HG03342 (cell line): ENCODE data around the gene THOC1.

ENCODE experiments used
- ATAC-seq: cut with Tn5 transposase; IDR thresholded peaks from one replicate; pipeline ENCODE4 v1.9.1; 2021; ENCODE audit warnings: mild to moderate bottlenecking, moderate library complexity; ENCODE audit not compliant: unreplicated experiment

Gene THOC1

DNA sequence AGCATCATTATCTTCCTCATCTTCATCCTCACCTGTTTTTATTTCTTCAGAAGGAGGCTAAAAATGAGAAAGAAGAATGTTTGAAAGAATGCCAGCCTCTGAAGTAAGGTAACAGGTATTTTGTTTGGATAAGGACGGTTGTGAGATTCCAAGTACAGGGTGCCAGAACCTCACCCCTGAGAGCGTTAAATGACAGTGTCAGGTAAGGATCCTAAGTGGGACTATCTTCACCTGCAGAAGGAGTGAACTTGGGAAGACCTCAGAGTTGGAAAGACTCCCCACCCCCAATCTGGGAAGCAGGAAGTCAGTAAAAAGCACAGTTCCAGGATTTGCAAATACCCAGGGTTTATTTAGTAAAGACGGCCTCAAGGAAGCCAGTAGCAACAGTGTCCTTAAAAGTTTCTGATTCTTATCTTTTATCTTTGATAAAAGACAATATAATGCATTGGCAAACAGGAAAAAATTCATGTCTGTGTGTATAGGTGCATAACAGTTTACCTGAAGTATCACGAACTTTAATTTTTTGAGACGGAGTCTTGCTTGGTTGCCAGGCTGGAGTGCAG is 52.3 kb downstream of the THOC1 start:
- no peak for ATAC-seq

- ATAC-seq = no peak
Observed at GRCh38 chr18:213966-214365, 53.9 kb downstream of the THOC1 start.

DNA sequence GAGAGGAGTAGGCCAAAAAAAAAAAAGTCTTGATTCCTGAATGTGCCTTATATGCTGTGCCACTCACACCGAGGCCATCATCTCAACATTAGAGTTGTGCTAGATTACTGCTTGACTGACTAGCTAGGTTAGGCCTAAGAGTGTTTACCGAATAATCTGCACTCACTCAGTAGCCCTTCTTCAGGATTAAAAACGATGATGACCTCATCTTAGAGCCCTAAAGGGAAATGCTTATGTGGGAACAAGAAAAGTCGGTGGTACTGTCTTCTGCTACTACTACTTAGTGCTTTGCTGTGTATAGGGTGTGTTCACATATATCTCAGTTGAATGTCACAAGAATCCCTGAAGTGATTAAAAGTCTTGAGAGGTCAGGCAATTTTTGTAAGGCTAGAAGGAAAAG is 54.3 kb downstream of the THOC1 start:
- no peak for ATAC-seq

DNA sequence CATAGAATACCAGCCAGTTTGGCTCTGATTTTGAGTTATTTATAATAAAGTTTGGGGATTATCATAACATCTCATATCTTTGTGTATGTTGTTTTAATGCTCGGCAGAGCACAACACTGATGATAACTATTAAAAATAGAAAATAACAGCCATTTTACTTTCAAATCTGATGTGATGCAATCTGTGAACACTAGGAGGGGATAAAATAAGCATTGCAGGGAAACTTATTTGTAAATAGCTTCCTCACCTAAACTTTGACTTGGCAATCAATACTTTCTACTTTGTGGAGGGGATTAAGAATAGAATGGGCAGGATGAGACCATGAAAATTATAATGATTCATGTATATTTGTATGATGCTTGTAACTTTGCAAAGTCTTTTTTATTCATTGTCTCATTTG is 55.1 kb downstream of the THOC1 start:
- no peak for ATAC-seq

- no peak for ATAC-seq
Observed at GRCh38 chr18:211582-211981, 56.3 kb downstream of the THOC1 start.

DNA sequence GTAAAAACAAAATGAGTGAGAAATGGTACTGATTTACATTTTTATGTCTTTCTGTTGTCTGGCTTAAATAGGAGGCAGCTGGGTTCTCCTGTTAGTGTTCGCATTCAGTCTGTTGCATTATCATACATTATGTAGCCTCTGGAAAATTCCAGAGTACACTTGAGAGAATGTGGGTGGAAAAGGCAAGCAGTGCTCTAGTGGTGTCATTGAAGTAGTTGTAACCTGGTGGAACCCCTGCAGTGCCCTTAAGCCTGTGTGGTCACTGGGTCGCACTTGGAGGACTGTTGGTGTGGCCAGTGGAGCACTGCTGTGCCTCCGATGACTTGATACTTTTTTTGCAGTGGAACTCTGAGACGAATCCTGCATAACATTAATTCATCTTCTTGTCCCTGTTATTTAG is 57.1 kb downstream of the THOC1 start:
- no peak for ATAC-seq

DNA sequence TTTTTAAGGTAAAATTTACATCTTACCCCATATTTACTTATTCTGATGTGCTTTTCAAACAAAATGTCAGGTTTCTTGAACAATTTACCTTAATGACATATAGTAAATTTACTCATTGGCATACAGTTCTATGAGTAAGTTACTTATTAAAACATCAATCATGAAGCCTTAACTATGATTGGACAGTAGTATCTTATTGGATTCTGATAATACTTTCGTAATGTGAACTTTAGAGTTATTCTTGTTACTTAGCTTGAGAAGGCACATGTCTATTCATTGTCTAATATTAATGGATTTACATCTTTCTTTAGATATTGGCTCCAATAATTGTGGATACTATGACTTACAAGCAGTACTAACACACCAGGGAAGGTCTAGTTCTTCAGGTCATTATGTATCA is 57.8 kb downstream of the THOC1 start:
- no peak for ATAC-seq

- no peak for ATAC-seq
Observed at GRCh38 chr18:199768-200167, 68.1 kb downstream of the THOC1 start.

GRCh38 chr18:199214-199613 is 68.6 kb downstream of the THOC1 start:
- ATAC-seq = no peak

- no peak for ATAC-seq
Observed at GRCh38 chr18:195651-196050, 72.2 kb downstream of the THOC1 start.

GRCh38 chr18:192801-193200 is 75.0 kb downstream of the THOC1 start:
- no peak for ATAC-seq

- ATAC-seq = no peak
Observed at GRCh38 chr18:191725-192124, 76.1 kb downstream of the THOC1 start.

- no peak for ATAC-seq
Observed at GRCh38 chr18:189254-189653, 78.6 kb downstream of the THOC1 start.

GRCh38 chr18:183769-184168 is 84.1 kb downstream of the THOC1 start:
- ATAC-seq = no peak

- no peak for ATAC-seq
Observed at GRCh38 chr18:181711-182110, 86.1 kb downstream of the THOC1 start.

DNA sequence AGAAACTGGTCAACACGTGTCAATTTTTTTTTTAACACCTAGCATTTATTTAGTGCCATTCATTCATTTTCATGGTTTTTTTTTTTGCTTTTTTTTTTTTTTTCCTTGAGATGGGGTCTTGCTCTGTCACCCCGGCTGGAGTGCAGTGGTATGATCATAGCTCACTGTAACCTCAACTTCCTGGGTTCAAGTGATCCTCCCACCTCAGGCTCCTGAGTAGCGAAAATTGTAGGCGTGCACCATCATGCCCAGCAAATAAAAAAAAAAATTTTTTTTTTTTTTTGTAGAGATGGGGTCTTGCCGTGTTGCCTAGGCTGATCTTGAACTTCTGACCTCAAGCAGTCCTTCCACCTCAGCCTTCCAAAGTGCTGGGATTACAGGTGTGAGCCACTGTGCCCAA is 88.3 kb downstream of the THOC1 start:
- ATAC-seq = no peak

GRCh38 chr18:172361-172760 is 95.5 kb downstream of the THOC1 start:
- no peak for ATAC-seq
